OCI-M1 (cell line): Measurements from ENCODE around the gene CRYGN.

Source experiments
- DNase-seq: peaks from one replicate; lab custom pipeline; 2025; lab: John Stamatoyannopoulos, UW

The CRYGN gene

GRCh38 chr7:151379193-151379520, 60.8 kb downstream of the CRYGN start:
- DNase-seq, result no peak
